Trophoblast cell (in vitro differentiated cells and primary cell): ENCODE results near the gene YY1.

Source experiments
- DNase-seq, 2 donors: peaks; one replicate each; pipeline ENCODE4 v3.0.0-alpha.2; 2016
- H2AFZ ChIP-seq: 2 replicates; pipeline ENCODE4 v1.6.1; 2013; ENCODE audit warnings: low read length, moderate library complexity, mild to moderate bottlenecking; ENCODE audit not compliant: insufficient read depth, poor library complexity
- H2AK5ac ChIP-seq: 2 replicates; pipeline ENCODE4 v1.6.1; 2013; ENCODE audit warnings: mild to moderate bottlenecking, low read length
- H2BK120ac ChIP-seq: 2 replicates; pipeline ENCODE4 v1.6.1; 2013; ENCODE audit warnings: low read length, mild to moderate bottlenecking, moderate library complexity; ENCODE audit not compliant: insufficient read depth, poor library complexity
- H2BK12ac ChIP-seq: 2 replicates; pipeline ENCODE4 v1.6.1; 2013; ENCODE audit warnings: mild to moderate bottlenecking, low read length, moderate library complexity
- H2BK5ac ChIP-seq: 2 replicates; pipeline ENCODE4 v1.6.1; 2013; ENCODE audit warnings: low read length, low read depth, moderate library complexity, mild to moderate bottlenecking; ENCODE audit not compliant: poor library complexity
- H3K14ac ChIP-seq: 2 replicates; pipeline ENCODE4 v1.6.1; 2013; ENCODE audit warnings: mild to moderate bottlenecking, low read length
- H3K18ac ChIP-seq: 2 replicates; pipeline ENCODE4 v1.6.1; 2013; ENCODE audit warnings: mild to moderate bottlenecking, low read length
- H3K23ac ChIP-seq: 2 replicates; pipeline ENCODE4 v1.6.1; 2013; ENCODE audit warnings: low read length
- H3K27ac ChIP-seq: 2 replicates; pipeline ENCODE4 v1.5.1; 2013; ENCODE audit warnings: low read depth, mild to moderate bottlenecking, inconsistent platforms, low read length, moderate library complexity
- H3K27me3 ChIP-seq: 2 replicates; pipeline ENCODE4 v1.6.1; 2013; ENCODE audit warnings: inconsistent platforms, mild to moderate bottlenecking, low read length, moderate library complexity; ENCODE audit not compliant: insufficient read depth
- H3K36me3 ChIP-seq, 2 experiments: 1 replicate in 1 of 2; 2 replicates in 1 of 2; pipeline ENCODE4 v1.6.1; 2013; ENCODE audit warnings: low read length in 2 of 2, mild to moderate bottlenecking in 2 of 2, moderate library complexity in 1 of 2; ENCODE audit not compliant: insufficient read depth in 2 of 2, control insufficient read depth in 1 of 2
- H3K4ac ChIP-seq: 2 replicates; pipeline ENCODE4 v1.6.1; 2013; ENCODE audit warnings: low read depth, mild to moderate bottlenecking, low read length, moderate library complexity
- H3K4me1 ChIP-seq, 2 experiments: 1 replicate in 1 of 2; 2 replicates in 1 of 2; pipeline ENCODE4 v1.6.1; 2013; ENCODE audit warnings: low read length in 2 of 2, mild to moderate bottlenecking in 2 of 2, moderate library complexity in 1 of 2; ENCODE audit not compliant: insufficient read depth in 2 of 2, control insufficient read depth in 1 of 2
- H3K4me2 ChIP-seq: 2 replicates; pipeline ENCODE4 v1.6.1; 2013; ENCODE audit warnings: inconsistent platforms, mild to moderate bottlenecking, low read length, moderate library complexity
- H3K4me3 ChIP-seq: 2 replicates; pipeline ENCODE4 v1.5.1; 2013; ENCODE audit warnings: mild to moderate bottlenecking, low read depth, low read length, inconsistent platforms
- H3K79me1 ChIP-seq: one replicate; pipeline ENCODE4 v1.6.1; 2013; ENCODE audit warnings: low read length
- H3K79me2 ChIP-seq: 2 replicates; pipeline ENCODE4 v1.6.1; 2013; ENCODE audit warnings: low read length, mild to moderate bottlenecking; ENCODE audit not compliant: control insufficient read depth, insufficient read depth, poor library complexity
- H3K9ac ChIP-seq: 2 replicates; pipeline ENCODE4 v1.6.1; 2013; ENCODE audit warnings: mild to moderate bottlenecking, low read length
- H3K9me3 ChIP-seq: 2 replicates; pipeline ENCODE4 v1.6.1; 2013; ENCODE audit warnings: low read depth, mild to moderate bottlenecking, control low read depth, inconsistent platforms, low read length; ENCODE audit not compliant: insufficient read depth
- H4K12ac ChIP-seq: 2 replicates; pipeline ENCODE4 v1.6.1; 2013; ENCODE audit warnings: low read depth, mild to moderate bottlenecking, low read length, moderate library complexity
- H4K8ac ChIP-seq: 2 replicates; pipeline ENCODE4 v1.6.1; 2013; ENCODE audit warnings: low read depth, mild to moderate bottlenecking, low read length, moderate library complexity
- H4K91ac ChIP-seq: one replicate; pipeline ENCODE4 v1.6.1; 2013; ENCODE audit warnings: low read depth, mild to moderate bottlenecking, low read length, moderate library complexity
- WGBS: extraction: QIAGEN DNeasy Blood & Tissue Kit; methylation state at CpG from one replicate; pipeline ENCODE4 v1.1.7; 2013; ENCODE audit warnings: missing lambda C conversion rate; ENCODE audit not compliant: insufficient read length, insufficient coverage; ENCODE audit errors: extremely low coverage; 5-methylcytosine and 5-hydroxymethylcytosine counted together

The YY1 gene

GRCh38 chr14:100298551-100299237 lies 59.8 kb downstream of the YY1 start:
- Histone ChIP-seq H3K18ac (no peak overlapping the region), H2BK5ac (no peak overlapping the region), H4K91ac (no peak overlapping the region), H3K36me3 (peaks cover 2 to 14% of the 10 kb centered on the region in 2 experiments), H2AFZ (no peak overlapping the region), H4K12ac (no peak overlapping the region), H3K4me3 (no peak overlapping the region), H3K9me3 (no peaks in the 10 kb centered on the region), H3K79me1 (no peaks in the 10 kb centered on the region), H3K27me3 (no peaks in the 10 kb centered on the region), H2AK5ac (no peak overlapping the region), H2BK12ac (no peak overlapping the region), H3K27ac (no peak overlapping the region), H3K4ac (no peak overlapping the region), H2BK120ac (no peak overlapping the region), H3K4me2 (no peak overlapping the region), H3K79me2 (no peaks in the 10 kb centered on the region), H4K8ac (no peak overlapping the region), H3K9ac (no peak overlapping the region), H3K23ac (no peak overlapping the region), H3K14ac (no peak overlapping the region), H3K4me1 (no peaks in the 10 kb centered on the region)
- WGBS: no CpG with 5 or more reads among the region's 14 CpGs
- no peak for DNase-seq

GRCh38 chr14:100299238-100299560 lies 60.3 kb downstream of the YY1 start:
- Histone ChIP-seq H2AK5ac (no peak overlapping the region), H3K14ac (no peak overlapping the region), H3K23ac (no peak overlapping the region), H3K4me2 (no peak overlapping the region), H3K36me3 (peaks cover 2 to 14% of the 10 kb centered on the region in 2 experiments), H3K27me3 (no peaks in the 10 kb centered on the region), H3K27ac (no peak overlapping the region), H3K79me1 (no peaks in the 10 kb centered on the region), H3K4ac (no peak overlapping the region), H3K9ac (no peak overlapping the region), H3K9me3 (no peaks in the 10 kb centered on the region), H3K4me1 (no peaks in the 10 kb centered on the region), H4K91ac (no peak overlapping the region), H2BK120ac (no peak overlapping the region), H3K4me3 (no peak overlapping the region), H4K12ac (no peak overlapping the region), H2BK5ac (no peak overlapping the region), H2AFZ (no peak overlapping the region), H2BK12ac (no peak overlapping the region), H3K79me2 (no peaks in the 10 kb centered on the region), H4K8ac (no peak overlapping the region), H3K18ac (no peak overlapping the region)
- no CpG with 5 or more reads among the region's 6 CpGs for WGBS
- no peak for DNase-seq

- H3K23ac ChIP-seq: no peak overlapping the region
- no peak overlapping the region for H4K8ac ChIP-seq
- H2AK5ac ChIP-seq: no peak overlapping the region
- H2BK5ac ChIP-seq: no peak overlapping the region
- H2BK120ac ChIP-seq: no peak overlapping the region
- H3K18ac ChIP-seq: no peak overlapping the region
- no peak overlapping the region for H3K4me3 ChIP-seq
- peaks cover 11 to 12% of the 10 kb centered on the region in 2 experiments for H3K4me1 ChIP-seq
- DNase-seq: no peak
- H3K4ac ChIP-seq: no peak overlapping the region
- peaks cover 0 to 14% of the 10 kb centered on the region in 2 experiments for H3K36me3 ChIP-seq
- no peak overlapping the region for H4K91ac ChIP-seq
- H3K79me2 ChIP-seq: peaks cover 12% of the 10 kb centered on the region
- no peak overlapping the region for H3K27ac ChIP-seq
- peaks cover 13% of the 10 kb centered on the region for H3K79me1 ChIP-seq
- H2BK12ac ChIP-seq: no peak overlapping the region
- H3K9me3 ChIP-seq: no peaks in the 10 kb centered on the region
- no peak overlapping the region for H4K12ac ChIP-seq
- H3K4me2 ChIP-seq: no peak overlapping the region
- H2AFZ ChIP-seq: no peak overlapping the region
- H3K14ac ChIP-seq: no peak overlapping the region
- no peaks in the 10 kb centered on the region for H3K27me3 ChIP-seq
- H3K9ac ChIP-seq: no peak overlapping the region
- no CpG with 5 or more reads among the region's 2 CpGs for WGBS
Measured at GRCh38 chr14:100302616-100303015, 63.7 kb downstream of the YY1 start.

GRCh38 chr14:100303179-100303578 lies 64.2 kb downstream of the YY1 start:
- no peak overlapping the region for H3K4me2 ChIP-seq
- no peak overlapping the region for H3K14ac ChIP-seq
- H3K79me2 ChIP-seq: peaks cover 12% of the 10 kb centered on the region
- H3K36me3 ChIP-seq: peaks cover 0 to 9% of the 10 kb centered on the region in 2 experiments
- no peak overlapping the region for H3K18ac ChIP-seq
- H3K27me3 ChIP-seq: no peaks in the 10 kb centered on the region
- H4K12ac ChIP-seq: no peak overlapping the region
- H3K79me1 ChIP-seq: peaks cover 13% of the 10 kb centered on the region
- H2AFZ ChIP-seq: no peak overlapping the region
- no peak overlapping the region for H2BK12ac ChIP-seq
- WGBS: no CpG with 5 or more reads among the region's 8 CpGs
- H2AK5ac ChIP-seq: no peak overlapping the region
- no peak overlapping the region for H3K4me3 ChIP-seq
- no peak overlapping the region for H3K23ac ChIP-seq
- no peak overlapping the region for H4K91ac ChIP-seq
- H3K27ac ChIP-seq: no peak overlapping the region
- no peak overlapping the region for H3K4ac ChIP-seq
- H3K9me3 ChIP-seq: no peaks in the 10 kb centered on the region
- no peak overlapping the region for H2BK120ac ChIP-seq
- H2BK5ac ChIP-seq: no peak overlapping the region
- DNase-seq: peak in 1 of 2 donors; percentile 30
- no peak overlapping the region for H4K8ac ChIP-seq
- peaks cover 16 to 18% of the 10 kb centered on the region in 2 experiments for H3K4me1 ChIP-seq
- no peak overlapping the region for H3K9ac ChIP-seq
